Measurements from ENCODE around the gene FGF12.

Gene FGF12

DNA sequence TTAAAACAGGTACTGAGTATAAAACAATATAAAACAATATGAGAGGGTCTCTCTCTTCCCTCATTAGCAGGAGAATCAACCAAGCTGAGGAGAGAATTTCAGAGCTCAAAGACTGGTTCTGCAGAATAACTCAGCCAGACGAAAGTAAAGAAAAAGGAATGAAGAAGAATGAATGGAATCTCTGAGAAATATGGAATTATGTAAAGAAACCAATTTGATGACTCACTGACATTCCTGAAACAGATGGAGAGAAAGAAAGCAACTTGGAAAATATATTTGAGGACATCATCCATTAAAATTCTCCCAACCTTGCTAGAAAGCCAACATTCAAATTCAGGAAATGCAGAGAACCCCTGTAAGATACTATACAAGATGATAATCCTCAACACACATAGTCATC lies 635.5 kb downstream of the FGF12 start:
- DNase-seq (ENCODE audit: low read depth): no peak

DNA sequence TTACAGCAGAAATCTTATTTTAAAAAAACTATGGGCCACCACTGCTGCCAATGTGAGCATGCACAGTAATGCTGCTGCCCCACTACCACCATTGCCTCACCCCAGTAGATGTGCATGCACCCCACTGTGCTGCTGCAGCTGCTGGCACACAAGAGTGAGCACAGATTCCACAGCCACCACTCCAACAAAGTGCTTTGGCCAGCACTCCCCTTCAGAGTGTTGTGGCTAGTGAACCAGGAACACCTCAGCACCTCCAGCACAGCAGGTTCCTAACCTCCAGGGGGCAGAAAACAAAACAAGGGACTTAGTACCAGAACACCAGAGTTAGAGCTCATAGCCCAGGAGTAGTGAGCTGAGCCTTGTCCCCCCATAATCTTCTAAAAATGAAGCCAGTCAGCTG lies 636.8 kb downstream of the FGF12 start:
- DNase-seq (ENCODE audit: low read depth): no peak
